Body of pancreas (tissue), 4 donors: ENCODE measurements around the gene EDARADD.

Experiments
- POLR2A ChIP-seq, 3 donors: fragments of 450-650 bp; IDR thresholded peaks; one replicate each; pipeline ENCODE4 v1.6.1; 2016; ENCODE audit warnings: antibody characterized with exemption in 3 of 3, mild to moderate bottlenecking in 2 of 3
- TF ChIP-seq, protein P1 (sequence below), 7 experiments: fragments of 450-650 bp in 4 of 7; fragments of 200-600 bp in 3 of 7; sonication (generic) in 3 of 7; IDR thresholded peaks; one replicate each; pipeline ENCODE4 v1.5.1; 2016 to 2019; ENCODE audit warnings: antibody characterized with exemption in 7 of 7

- TF ChIP-seq, protein P1, sequence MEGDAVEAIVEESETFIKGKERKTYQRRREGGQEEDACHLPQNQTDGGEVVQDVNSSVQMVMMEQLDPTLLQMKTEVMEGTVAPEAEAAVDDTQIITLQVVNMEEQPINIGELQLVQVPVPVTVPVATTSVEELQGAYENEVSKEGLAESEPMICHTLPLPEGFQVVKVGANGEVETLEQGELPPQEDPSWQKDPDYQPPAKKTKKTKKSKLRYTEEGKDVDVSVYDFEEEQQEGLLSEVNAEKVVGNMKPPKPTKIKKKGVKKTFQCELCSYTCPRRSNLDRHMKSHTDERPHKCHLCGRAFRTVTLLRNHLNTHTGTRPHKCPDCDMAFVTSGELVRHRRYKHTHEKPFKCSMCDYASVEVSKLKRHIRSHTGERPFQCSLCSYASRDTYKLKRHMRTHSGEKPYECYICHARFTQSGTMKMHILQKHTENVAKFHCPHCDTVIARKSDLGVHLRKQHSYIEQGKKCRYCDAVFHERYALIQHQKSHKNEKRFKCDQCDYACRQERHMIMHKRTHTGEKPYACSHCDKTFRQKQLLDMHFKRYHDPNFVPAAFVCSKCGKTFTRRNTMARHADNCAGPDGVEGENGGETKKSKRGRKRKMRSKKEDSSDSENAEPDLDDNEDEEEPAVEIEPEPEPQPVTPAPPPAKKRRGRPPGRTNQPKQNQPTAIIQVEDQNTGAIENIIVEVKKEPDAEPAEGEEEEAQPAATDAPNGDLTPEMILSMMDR (IDR thresholded peaks at IDR 0.05), result peak; percentile 11 to 49 (median 38)
- no peak for TF ChIP-seq POLR2A (IDR thresholded peaks at IDR 0.05)
Observed at GRCh38 chr1:236451796-236452373, 57.8 kb downstream of the EDARADD start.
